Glutamatergic neuron (in vitro differentiated cells): ENCODE measurements around the gene TBC1D1. TPM values are rescaled to one million over a fixed set of nuclear protein-coding genes. Genes with fewer than 3 reads are reported as not detected.

Source experiments
- DNase-seq: peaks from one replicate; pipeline ENCODE4 v3.0.0; 2022
- H3K27ac Mint-ChIP-seq: one replicate; pipeline ENCODE4 v1.8.0; 2020; ENCODE audit warnings: mild to moderate bottlenecking, mixed read lengths, inconsistent platforms; ENCODE audit not compliant: unreplicated experiment
- H3K27me3 Mint-ChIP-seq: one replicate; pipeline ENCODE4 v1.8.0; 2020; ENCODE audit warnings: mild to moderate bottlenecking, moderate library complexity, mixed read lengths, inconsistent platforms; ENCODE audit not compliant: unreplicated experiment
- H3K36me3 Mint-ChIP-seq: one replicate; pipeline ENCODE4 v1.8.0; 2020; ENCODE audit warnings: mild to moderate bottlenecking, mixed read lengths, inconsistent platforms; ENCODE audit not compliant: unreplicated experiment
- H3K4me1 Mint-ChIP-seq: one replicate; pipeline ENCODE4 v1.8.0; 2020; ENCODE audit warnings: mild to moderate bottlenecking, low read depth, mixed read lengths, inconsistent platforms; ENCODE audit not compliant: unreplicated experiment
- H3K4me3 Mint-ChIP-seq: one replicate; pipeline ENCODE4 v1.8.0; 2020; ENCODE audit warnings: mild to moderate bottlenecking, mixed read lengths, inconsistent platforms; ENCODE audit not compliant: unreplicated experiment
- H3K9me3 Mint-ChIP-seq: one replicate; pipeline ENCODE4 v1.8.0; 2020; ENCODE audit warnings: mild to moderate bottlenecking, moderate library complexity, mixed read lengths, inconsistent platforms; ENCODE audit not compliant: unreplicated experiment
- total RNA-seq: library from RNA; stranded (reverse); fragmentation: NEBNext Ultra II Directional; extraction: Animal tissue kit (Norgen Biotek cat#: 25700); gene quantifications from one replicate; pipeline ENCODE4 v1.2.1, GENCODE V29; 2021; ENCODE audit not compliant: unreplicated experiment
- TF ChIP-seq, protein P1 (sequence below): fragments of 200-600 bp; sonication (generic); IDR thresholded peaks from one replicate; pipeline ENCODE4 v1.5.0; 2021; ENCODE audit not compliant: partially characterized antibody, unreplicated experiment

TBC1D1 gene
- total RNA-seq, 1 donor from 2014 or later = 106 TPM

DNA sequence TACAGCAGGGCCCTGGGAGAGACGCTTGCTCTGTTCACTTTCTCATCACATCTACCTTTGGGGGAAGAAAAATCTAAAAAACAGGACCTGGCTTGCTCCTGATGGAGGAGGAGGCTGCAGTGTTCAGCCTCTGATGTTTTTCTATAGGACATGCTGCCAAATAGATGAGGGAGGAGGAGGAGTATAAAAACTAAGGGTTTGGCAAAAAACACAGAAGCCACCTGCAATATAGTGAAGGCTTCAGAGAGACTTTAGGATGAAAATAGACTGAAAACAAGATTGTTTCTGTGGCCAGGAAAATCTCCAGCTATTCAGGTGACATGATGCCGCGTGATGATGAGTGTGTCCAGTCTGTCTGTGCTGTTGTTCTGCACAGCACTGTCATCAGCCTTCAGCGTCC, 229.9 kb downstream of the TBC1D1 start:
- no peaks in the 10 kb centered on the region for H3K9me3 Mint-ChIP-seq
- H3K27me3 Mint-ChIP-seq = no peaks in the 10 kb centered on the region
- H3K4me3 Mint-ChIP-seq = no peak overlapping the region
- no peak for DNase-seq
- H3K27ac Mint-ChIP-seq = peak overlapping the region; percentile 19
- peaks cover 11% of the 10 kb centered on the region for H3K4me1 Mint-ChIP-seq
- H3K36me3 Mint-ChIP-seq = no peaks in the 10 kb centered on the region
- TF ChIP-seq, protein P1, sequence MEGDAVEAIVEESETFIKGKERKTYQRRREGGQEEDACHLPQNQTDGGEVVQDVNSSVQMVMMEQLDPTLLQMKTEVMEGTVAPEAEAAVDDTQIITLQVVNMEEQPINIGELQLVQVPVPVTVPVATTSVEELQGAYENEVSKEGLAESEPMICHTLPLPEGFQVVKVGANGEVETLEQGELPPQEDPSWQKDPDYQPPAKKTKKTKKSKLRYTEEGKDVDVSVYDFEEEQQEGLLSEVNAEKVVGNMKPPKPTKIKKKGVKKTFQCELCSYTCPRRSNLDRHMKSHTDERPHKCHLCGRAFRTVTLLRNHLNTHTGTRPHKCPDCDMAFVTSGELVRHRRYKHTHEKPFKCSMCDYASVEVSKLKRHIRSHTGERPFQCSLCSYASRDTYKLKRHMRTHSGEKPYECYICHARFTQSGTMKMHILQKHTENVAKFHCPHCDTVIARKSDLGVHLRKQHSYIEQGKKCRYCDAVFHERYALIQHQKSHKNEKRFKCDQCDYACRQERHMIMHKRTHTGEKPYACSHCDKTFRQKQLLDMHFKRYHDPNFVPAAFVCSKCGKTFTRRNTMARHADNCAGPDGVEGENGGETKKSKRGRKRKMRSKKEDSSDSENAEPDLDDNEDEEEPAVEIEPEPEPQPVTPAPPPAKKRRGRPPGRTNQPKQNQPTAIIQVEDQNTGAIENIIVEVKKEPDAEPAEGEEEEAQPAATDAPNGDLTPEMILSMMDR = no peak

DNA sequence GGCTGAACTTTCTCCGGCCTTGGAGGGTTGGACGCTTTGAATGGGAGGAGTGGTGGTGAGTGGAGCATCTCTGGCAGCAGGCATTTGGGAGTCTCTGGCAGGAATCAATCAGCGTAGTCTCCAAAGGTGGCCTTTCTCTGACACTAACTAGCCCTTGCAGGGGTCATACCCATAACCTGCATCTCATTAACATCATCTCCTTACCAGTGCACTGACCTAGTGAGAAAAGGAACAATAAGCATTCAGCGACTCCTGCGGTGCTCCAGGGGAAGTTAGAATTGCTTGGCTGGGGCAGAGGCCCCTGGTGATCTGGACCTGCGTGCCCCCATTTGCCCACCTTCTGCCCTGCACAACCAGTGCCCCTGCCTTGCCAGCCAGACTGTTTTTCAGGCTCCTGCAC, 231.2 kb downstream of the TBC1D1 start:
- H3K9me3 Mint-ChIP-seq = no peaks in the 10 kb centered on the region
- no peak overlapping the region for H3K27ac Mint-ChIP-seq
- H3K4me3 Mint-ChIP-seq = no peak overlapping the region
- no peaks in the 10 kb centered on the region for H3K36me3 Mint-ChIP-seq
- no peak for DNase-seq
- H3K4me1 Mint-ChIP-seq = peaks cover 11% of the 10 kb centered on the region
- TF ChIP-seq, protein P1 = no peak
- H3K27me3 Mint-ChIP-seq = no peaks in the 10 kb centered on the region

DNA sequence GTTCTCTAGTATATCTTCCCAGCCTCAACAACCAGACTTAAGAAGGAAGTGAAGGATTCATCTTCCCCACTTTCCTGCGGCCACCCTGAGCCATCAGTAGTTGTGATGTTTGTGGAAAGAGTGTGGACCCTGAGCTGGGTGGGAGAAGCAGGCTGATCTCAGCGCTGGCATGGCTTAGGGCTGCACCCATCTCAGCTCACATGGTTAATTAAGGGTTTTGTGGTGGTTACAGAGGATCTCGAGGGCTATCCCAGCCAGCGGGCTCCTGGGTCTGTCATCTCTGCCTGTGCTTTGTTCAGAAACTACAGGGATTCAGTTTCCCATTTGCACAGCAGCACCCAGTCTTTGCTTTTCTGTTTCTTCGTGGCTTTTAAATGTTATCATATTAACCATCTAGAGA, 232.7 kb downstream of the TBC1D1 start:
- TF ChIP-seq, protein P1 = no peak
- Mint-ChIP-seq H3K27me3 (no peaks in the 10 kb centered on the region), H3K4me3 (no peak overlapping the region), H3K9me3 (no peaks in the 10 kb centered on the region), H3K36me3 (no peaks in the 10 kb centered on the region), H3K4me1 (peaks cover 12% of the 10 kb centered on the region), H3K27ac (no peak overlapping the region)
- no peak for DNase-seq

DNA sequence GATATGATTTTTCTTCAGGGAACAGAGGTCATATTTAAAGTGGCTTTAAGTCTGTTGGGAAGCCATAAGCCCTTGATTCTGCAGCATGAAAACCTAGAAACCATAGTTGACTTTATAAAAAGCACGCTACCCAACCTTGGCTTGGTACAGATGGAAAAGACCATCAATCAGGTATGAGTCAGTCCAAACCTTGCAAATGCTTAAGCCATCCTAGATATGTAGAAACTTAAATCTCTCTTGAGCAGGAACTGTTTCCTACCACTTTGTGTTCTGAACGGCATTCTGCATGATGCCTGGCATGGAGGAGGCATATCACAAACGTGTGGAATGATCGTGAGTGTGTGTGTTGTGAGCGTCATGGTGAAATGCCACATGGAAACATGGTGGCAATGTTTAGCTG, 234.1 kb downstream of the TBC1D1 start:
- TF ChIP-seq, protein P1 = no peak
- Mint-ChIP-seq H3K27ac (no peak overlapping the region), H3K4me1 (peaks cover 22% of the 10 kb centered on the region), H3K9me3 (peaks cover 2% of the 10 kb centered on the region), H3K27me3 (no peaks in the 10 kb centered on the region), H3K4me3 (no peak overlapping the region), H3K36me3 (no peaks in the 10 kb centered on the region)
- no peak for DNase-seq

DNA sequence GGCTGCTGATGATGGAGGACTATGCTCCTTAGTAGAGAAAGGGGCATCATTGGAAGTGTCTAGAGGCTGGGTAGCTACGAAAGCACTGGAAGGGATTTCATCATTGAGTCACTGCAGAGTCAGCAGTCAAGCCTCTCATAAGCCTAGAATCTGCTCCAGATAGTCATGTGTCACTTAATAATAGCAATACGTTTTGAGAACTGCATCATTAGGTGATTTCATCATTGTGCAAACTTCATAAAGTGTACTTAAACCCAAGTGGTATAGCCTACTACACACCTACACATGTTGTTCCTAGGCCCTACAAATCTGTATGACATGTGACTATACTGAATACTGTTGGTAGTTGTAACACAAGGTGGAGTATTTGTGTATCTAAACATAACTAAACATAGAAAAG, 234.9 kb downstream of the TBC1D1 start:
- H3K27me3 Mint-ChIP-seq = no peaks in the 10 kb centered on the region
- no peak overlapping the region for H3K4me3 Mint-ChIP-seq
- no peaks in the 10 kb centered on the region for H3K36me3 Mint-ChIP-seq
- DNase-seq = no peak
- peaks cover 18% of the 10 kb centered on the region for H3K4me1 Mint-ChIP-seq
- H3K9me3 Mint-ChIP-seq = peaks cover 2% of the 10 kb centered on the region
- no peak overlapping the region for H3K27ac Mint-ChIP-seq
- TF ChIP-seq, protein P1 = no peak
